Keratinocyte (primary cell): ENCODE data around the gene PSMC4. TPM values are rescaled to one million over a fixed set of nuclear protein-coding genes. Genes with fewer than 3 reads are reported as not detected.

Experiments
- DNase-seq: peaks from one replicate; pipeline ENCODE4 v3.0.0-alpha.2; 2011; ENCODE audit warnings: low read depth, missing footprints, low spot score
- FAIRE-seq: peaks from 2 replicates; lab custom pipeline; 2011; peaks lifted over from hg19 to GRCh38; lab: Jason Lieb, UNC
- H2AFZ ChIP-seq: 2 replicates; pipeline ENCODE4 v1.6.0; 2012; ENCODE audit warnings: low read length, control low read depth, inconsistent platforms; ENCODE audit not compliant: control insufficient read depth
- H3K27ac ChIP-seq: 2 replicates; pipeline ENCODE4 v1.5.1; 2011; ENCODE audit warnings: low read length; ENCODE audit not compliant: control insufficient read depth, insufficient read depth
- H3K27me3 ChIP-seq: 3 replicates; pipeline ENCODE4 v1.6.0; 2011; ENCODE audit warnings: low read length; ENCODE audit not compliant: control insufficient read depth, insufficient read depth; ENCODE audit errors: extremely low read depth
- H3K36me3 ChIP-seq, 2 experiments: 2 replicates in 1 of 2; 3 replicates in 1 of 2; pipeline ENCODE4 v1.5.1; 2011; ENCODE audit warnings: low read length in 2 of 2, mild to moderate bottlenecking in 1 of 2; ENCODE audit not compliant: control insufficient read depth in 2 of 2, insufficient read depth in 2 of 2; ENCODE audit errors: extremely low read depth in 1 of 2
- H3K4me1 ChIP-seq: 3 replicates; pipeline ENCODE4 v1.5.1; 2011; ENCODE audit warnings: low read length; ENCODE audit not compliant: control insufficient read depth, insufficient read depth; ENCODE audit errors: extremely low read depth
- H3K4me2 ChIP-seq: 3 replicates; pipeline ENCODE4 v1.6.0; 2011; ENCODE audit warnings: low read depth, low read length; ENCODE audit not compliant: control insufficient read depth, insufficient read depth; ENCODE audit errors: extremely low read depth
- H3K4me3 ChIP-seq, 3 experiments: fragments of 200-600 bp in 1 of 3; sonication (generic) in 1 of 3; 2 replicates in 2 of 3; 3 replicates in 1 of 3; pipeline ENCODE4 v1.5.1; 2011 to 2016; ENCODE audit warnings: low read length in 3 of 3, mild to moderate bottlenecking in 3 of 3, control low read depth in 2 of 3, inconsistent platforms in 1 of 3, low read depth in 1 of 3, mixed read lengths in 1 of 3, mixed run types in 1 of 3, moderate library complexity in 1 of 3; ENCODE audit not compliant: control insufficient read depth in 2 of 3, insufficient read depth in 2 of 3; ENCODE audit errors: extremely low read depth in 1 of 3
- H3K79me2 ChIP-seq: 2 replicates; pipeline ENCODE4 v1.6.0; 2012; ENCODE audit warnings: low read length; ENCODE audit not compliant: control insufficient read depth, insufficient read depth
- H3K9ac ChIP-seq: 3 replicates; pipeline ENCODE4 v1.6.0; 2011; ENCODE audit warnings: low read length; ENCODE audit not compliant: control insufficient read depth, insufficient read depth; ENCODE audit errors: extremely low read depth
- H3K9me1 ChIP-seq: 3 replicates; pipeline ENCODE4 v1.6.0; 2011; ENCODE audit warnings: low read length; ENCODE audit not compliant: control insufficient read depth, insufficient read depth; ENCODE audit errors: extremely low read depth
- H3K9me3 ChIP-seq: 2 replicates; pipeline ENCODE4 v1.5.1; 2012; ENCODE audit warnings: low read depth, low read length; ENCODE audit not compliant: control insufficient read depth
- H4K20me1 ChIP-seq: 3 replicates; pipeline ENCODE4 v1.6.0; 2011; ENCODE audit warnings: low read length; ENCODE audit not compliant: control insufficient read depth, insufficient read depth; ENCODE audit errors: extremely low read depth
- CTCF ChIP-seq, 3 experiments: IDR thresholded peaks in 1 of 3; conservative IDR thresholded peaks in 1 of 3; optimal IDR thresholded peaks in 1 of 3; 2 replicates in 2 of 3; 3 replicates in 1 of 3; pipeline versions ENCODE3 to v1.5.1; 2011; ENCODE audit warnings: low read length in 3 of 3, mild to moderate bottlenecking in 3 of 3, moderate library complexity in 2 of 3, control low read depth in 1 of 3, inconsistent platforms in 1 of 3; ENCODE audit not compliant: insufficient read depth in 2 of 3; ENCODE audit errors: extremely low read depth in 1 of 3
- EZH2 ChIP-seq: IDR thresholded peaks from one replicate; pipeline ENCODE4 v1.6.1; 2012; ENCODE audit warnings: inconsistent platforms, mild to moderate bottlenecking, low read length, moderate library complexity
- dilution Hi-C: fragments of 300-500 bp; cut with MboI; formaldehyde crosslinking; loops from one replicate; pipeline ENCODE4 v1.7.0; 2020; ENCODE audit warnings: low sequenced_read_pairs; ENCODE audit not compliant: extremely low pct_ligation_motif_present
- polyA plus RNA-seq, 5 experiments: library from polyadenylated mRNA; depleted of rRNA in 3 of 5; stranded (reverse) in 3 of 5; stranded (forward) in 1 of 5; unstranded in 1 of 5; fragments of >200 nt; gene quantifications; 1 replicate in 1 of 5; 2 replicates in 3 of 5; 3 replicates in 1 of 5; pipeline versions ENCODE4 v1.2.1 to v1.2.3, GENCODE V29; 2011 to 2012; ENCODE audit warnings: missing spikeins in 2 of 5, low read depth in 1 of 5, low replicate concordance in 1 of 5

The PSMC4 gene
- polyA plus RNA-seq, 1 donor (not counting 4 experiments of a cell fraction or from before 2014, with no cell fraction given): 74.1 TPM

GRCh38 chr19:39987167-39987566, 16.2 kb downstream of the PSMC4 start:
- Histone ChIP-seq H2AFZ (no peak overlapping the region), H3K4me1 (no peaks in the 10 kb centered on the region), H3K4me2 (no peak overlapping the region), H3K4me3 (no peak overlapping the region), H3K9me1 (no peaks in the 10 kb centered on the region), H3K36me3 (peaks cover 0 to under 1% of the 10 kb centered on the region in 2 experiments), H4K20me1 (no peaks in the 10 kb centered on the region), H3K27me3 (no peaks in the 10 kb centered on the region), H3K9me3 (peaks cover 2% of the 10 kb centered on the region), H3K79me2 (no peaks in the 10 kb centered on the region), H3K9ac (no peak overlapping the region), H3K27ac (no peak overlapping the region)
- no peak for DNase-seq
- dilution Hi-C loops: no loop called here
- TF ChIP-seq CTCF (optimal IDR thresholded peaks at IDR 0.05 in 1 of 3, IDR thresholded peaks at IDR 0.05 in 1 of 3, conservative IDR thresholded peaks at IDR 0.05 in 1 of 3; ENCODE audit: extremely low read depth in 1 of 3, insufficient read depth in 2 of 3, low read length in 3 of 3): no peak
- TF ChIP-seq EZH2: no peak
- FAIRE-seq: no peak

GRCh38 chr19:39987596-39987995, 16.6 kb downstream of the PSMC4 start:
- H3K4me1 ChIP-seq: no peaks in the 10 kb centered on the region
- peaks cover 2% of the 10 kb centered on the region for H3K9me3 ChIP-seq
- H3K4me2 ChIP-seq: no peak overlapping the region
- no peak overlapping the region for H3K4me3 ChIP-seq
- no peaks in the 10 kb centered on the region for H3K9me1 ChIP-seq
- FAIRE-seq (no peak), DNase-seq (no peak)
- H3K79me2 ChIP-seq: no peaks in the 10 kb centered on the region
- no peaks in the 10 kb centered on the region for H3K36me3 ChIP-seq
- dilution Hi-C loops: no loop called here
- no peaks in the 10 kb centered on the region for H3K27me3 ChIP-seq
- H2AFZ ChIP-seq: no peak overlapping the region
- no peak overlapping the region for H3K9ac ChIP-seq
- H4K20me1 ChIP-seq: no peaks in the 10 kb centered on the region
- no peak overlapping the region for H3K27ac ChIP-seq
- TF ChIP-seq EZH2: no peak
- TF ChIP-seq CTCF (optimal IDR thresholded peaks at IDR 0.05 in 1 of 3, IDR thresholded peaks at IDR 0.05 in 1 of 3, conservative IDR thresholded peaks at IDR 0.05 in 1 of 3; ENCODE audit: extremely low read depth in 1 of 3, insufficient read depth in 2 of 3, low read length in 3 of 3): no peak
